ENCODE data around the gene GFRA1. TPM values are rescaled to one million over a fixed set of nuclear protein-coding genes. Genes with fewer than 3 reads are reported as not detected.

The GFRA1 gene
- polyA plus RNA-seq, 1 of the 3 experiments (the other 2 are of a cell fraction): 1.6 TPM

DNA sequence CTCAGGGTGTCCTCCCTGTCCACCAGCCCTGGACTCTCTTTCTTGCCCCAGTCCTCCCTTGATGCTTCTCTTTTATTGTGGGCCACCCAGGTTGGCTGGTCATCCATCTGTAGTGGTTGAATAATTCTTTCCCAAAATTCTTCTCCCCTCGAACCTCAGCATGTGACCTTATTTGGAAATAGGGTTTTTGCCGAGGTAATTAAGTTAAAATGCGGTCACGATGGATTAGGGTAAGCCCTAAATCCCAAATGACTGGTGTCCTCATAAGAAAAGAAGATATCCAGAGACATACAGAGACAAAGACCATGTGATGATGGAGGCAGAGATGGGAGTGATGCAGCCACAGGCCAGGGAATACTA, 74.3 kb downstream of the GFRA1 start:
- Histone ChIP-seq H3K9me2 (no peaks in the 10 kb centered on the region), H3K9ac (no peak overlapping the region), H3K4me1 (ENCODE audit: control insufficient read depth in 1 of 2, insufficient read depth in 2 of 2, low read depth in 1 of 2, low read length in 1 of 2) (no peaks in the 10 kb centered on the region), H3K4me2 (no peak overlapping the region), H3K4me3 (ENCODE audit: low read depth in 2 of 2, low read length in 1 of 2) (no peak overlapping the region), H3K27me3 (ENCODE audit: insufficient read depth) (no peaks in the 10 kb centered on the region), H2AFZ (ENCODE audit: low read depth) (no peak overlapping the region), H3F3A (replicated peaks; ENCODE audit: insufficient read depth) (no peaks in the 10 kb centered on the region), H3K79me2 (ENCODE audit: insufficient read depth) (no peaks in the 10 kb centered on the region), H3K36me3 (replicated peaks in 1 of 2; ENCODE audit: control insufficient read depth in 1 of 2, insufficient read depth in 2 of 2, low read length in 1 of 2) (no peaks in the 10 kb centered on the region), H3K27ac (ENCODE audit: low read depth in 2 of 2, low read length in 1 of 2) (no peak overlapping the region), H4K20me1 (ENCODE audit: insufficient read depth) (no peaks in the 10 kb centered on the region), H3K9me3 (no peaks in the 10 kb centered on the region)
- ChIA-PET CTCF (no interaction called here), POLR2A (no interaction called here)
- WGBS (ENCODE audit: low lambda C conversion rate): 31% methylated on average over 4 of the region's 4 CpGs
- DNase-seq: no peak
- TF ChIP-seq ELF1 (IDR thresholded peaks at IDR 0.05) (no peak), EP300 (IDR thresholded peaks at IDR 0.05; ENCODE audit: borderline replicate concordance in 1 of 2, low read depth in 1 of 2, low read length in 1 of 2) (no peak), POLR2AphosphoS5 (IDR thresholded peaks at IDR 0.05; ENCODE audit: low read depth, low read length) (no peak), NRF1 (IDR thresholded peaks at IDR 0.05; ENCODE audit: low read depth, low read length) (no peak), SIN3A (IDR thresholded peaks at IDR 0.05; ENCODE audit: borderline replicate concordance, low read depth, low read length) (no peak), GATA2 (CRISPR knock-in tag; IDR thresholded peaks at IDR 0.05) (no peak), FOXM1 (IDR thresholded peaks at IDR 0.05; ENCODE audit: low read depth) (no peak), EZH2phosphoT487 (IDR thresholded peaks at IDR 0.05; ENCODE audit: borderline replicate concordance, low read depth) (no peak), GABPA (IDR thresholded peaks at IDR 0.05; ENCODE audit: low read depth) (no peak), SMC3 (IDR thresholded peaks at IDR 0.05; ENCODE audit: low read depth, low read length) (no peak)
- TF ChIP-seq, protein P1, sequence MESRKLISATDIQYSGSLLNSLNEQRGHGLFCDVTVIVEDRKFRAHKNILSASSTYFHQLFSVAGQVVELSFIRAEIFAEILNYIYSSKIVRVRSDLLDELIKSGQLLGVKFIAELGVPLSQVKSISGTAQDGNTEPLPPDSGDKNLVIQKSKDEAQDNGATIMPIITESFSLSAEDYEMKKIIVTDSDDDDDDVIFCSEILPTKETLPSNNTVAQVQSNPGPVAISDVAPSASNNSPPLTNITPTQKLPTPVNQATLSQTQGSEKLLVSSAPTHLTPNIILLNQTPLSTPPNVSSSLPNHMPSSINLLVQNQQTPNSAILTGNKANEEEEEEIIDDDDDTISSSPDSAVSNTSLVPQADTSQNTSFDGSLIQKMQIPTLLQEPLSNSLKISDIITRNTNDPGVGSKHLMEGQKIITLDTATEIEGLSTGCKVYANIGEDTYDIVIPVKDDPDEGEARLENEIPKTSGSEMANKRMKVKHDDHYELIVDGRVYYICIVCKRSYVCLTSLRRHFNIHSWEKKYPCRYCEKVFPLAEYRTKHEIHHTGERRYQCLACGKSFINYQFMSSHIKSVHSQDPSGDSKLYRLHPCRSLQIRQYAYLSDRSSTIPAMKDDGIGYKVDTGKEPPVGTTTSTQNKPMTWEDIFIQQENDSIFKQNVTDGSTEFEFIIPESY (IDR thresholded peaks at IDR 0.05; ENCODE audit: borderline replicate concordance, low read depth): no peak
- TF ChIP-seq, protein P2, sequence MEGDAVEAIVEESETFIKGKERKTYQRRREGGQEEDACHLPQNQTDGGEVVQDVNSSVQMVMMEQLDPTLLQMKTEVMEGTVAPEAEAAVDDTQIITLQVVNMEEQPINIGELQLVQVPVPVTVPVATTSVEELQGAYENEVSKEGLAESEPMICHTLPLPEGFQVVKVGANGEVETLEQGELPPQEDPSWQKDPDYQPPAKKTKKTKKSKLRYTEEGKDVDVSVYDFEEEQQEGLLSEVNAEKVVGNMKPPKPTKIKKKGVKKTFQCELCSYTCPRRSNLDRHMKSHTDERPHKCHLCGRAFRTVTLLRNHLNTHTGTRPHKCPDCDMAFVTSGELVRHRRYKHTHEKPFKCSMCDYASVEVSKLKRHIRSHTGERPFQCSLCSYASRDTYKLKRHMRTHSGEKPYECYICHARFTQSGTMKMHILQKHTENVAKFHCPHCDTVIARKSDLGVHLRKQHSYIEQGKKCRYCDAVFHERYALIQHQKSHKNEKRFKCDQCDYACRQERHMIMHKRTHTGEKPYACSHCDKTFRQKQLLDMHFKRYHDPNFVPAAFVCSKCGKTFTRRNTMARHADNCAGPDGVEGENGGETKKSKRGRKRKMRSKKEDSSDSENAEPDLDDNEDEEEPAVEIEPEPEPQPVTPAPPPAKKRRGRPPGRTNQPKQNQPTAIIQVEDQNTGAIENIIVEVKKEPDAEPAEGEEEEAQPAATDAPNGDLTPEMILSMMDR (IDR thresholded peaks at IDR 0.05): no peak
- TF ChIP-seq, protein P3, sequence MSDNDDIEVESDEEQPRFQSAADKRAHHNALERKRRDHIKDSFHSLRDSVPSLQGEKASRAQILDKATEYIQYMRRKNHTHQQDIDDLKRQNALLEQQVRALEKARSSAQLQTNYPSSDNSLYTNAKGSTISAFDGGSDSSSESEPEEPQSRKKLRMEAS (IDR thresholded peaks at IDR 0.05; ENCODE audit: low read depth): no peak
- TF ChIP-seq, protein P4, sequence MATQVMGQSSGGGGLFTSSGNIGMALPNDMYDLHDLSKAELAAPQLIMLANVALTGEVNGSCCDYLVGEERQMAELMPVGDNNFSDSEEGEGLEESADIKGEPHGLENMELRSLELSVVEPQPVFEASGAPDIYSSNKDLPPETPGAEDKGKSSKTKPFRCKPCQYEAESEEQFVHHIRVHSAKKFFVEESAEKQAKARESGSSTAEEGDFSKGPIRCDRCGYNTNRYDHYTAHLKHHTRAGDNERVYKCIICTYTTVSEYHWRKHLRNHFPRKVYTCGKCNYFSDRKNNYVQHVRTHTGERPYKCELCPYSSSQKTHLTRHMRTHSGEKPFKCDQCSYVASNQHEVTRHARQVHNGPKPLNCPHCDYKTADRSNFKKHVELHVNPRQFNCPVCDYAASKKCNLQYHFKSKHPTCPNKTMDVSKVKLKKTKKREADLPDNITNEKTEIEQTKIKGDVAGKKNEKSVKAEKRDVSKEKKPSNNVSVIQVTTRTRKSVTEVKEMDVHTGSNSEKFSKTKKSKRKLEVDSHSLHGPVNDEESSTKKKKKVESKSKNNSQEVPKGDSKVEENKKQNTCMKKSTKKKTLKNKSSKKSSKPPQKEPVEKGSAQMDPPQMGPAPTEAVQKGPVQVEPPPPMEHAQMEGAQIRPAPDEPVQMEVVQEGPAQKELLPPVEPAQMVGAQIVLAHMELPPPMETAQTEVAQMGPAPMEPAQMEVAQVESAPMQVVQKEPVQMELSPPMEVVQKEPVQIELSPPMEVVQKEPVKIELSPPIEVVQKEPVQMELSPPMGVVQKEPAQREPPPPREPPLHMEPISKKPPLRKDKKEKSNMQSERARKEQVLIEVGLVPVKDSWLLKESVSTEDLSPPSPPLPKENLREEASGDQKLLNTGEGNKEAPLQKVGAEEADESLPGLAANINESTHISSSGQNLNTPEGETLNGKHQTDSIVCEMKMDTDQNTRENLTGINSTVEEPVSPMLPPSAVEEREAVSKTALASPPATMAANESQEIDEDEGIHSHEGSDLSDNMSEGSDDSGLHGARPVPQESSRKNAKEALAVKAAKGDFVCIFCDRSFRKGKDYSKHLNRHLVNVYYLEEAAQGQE (IDR thresholded peaks at IDR 0.05; ENCODE audit: low read depth, low read length): no peak

All from SK-N-SH (cell line).